HG02610 (cell line): Measurements from ENCODE around the gene GYPA.
"Not testable (repeated sequence)": the region's sequence is repeated elsewhere in the genome, so short reads cannot be mapped to it uniquely, and the experiment has no call there.

ENCODE experiments used
- ATAC-seq: cut with Tn5 transposase; IDR thresholded peaks from one replicate; pipeline ENCODE4 v1.9.1; 2021; ENCODE audit warnings: mild to moderate bottlenecking, moderate library complexity; ENCODE audit not compliant: unreplicated experiment

The GYPA gene

GRCh38 chr4:144129336-144129875, 11.1 kb downstream of the GYPA start:
- ATAC-seq: not testable (repeated sequence)

- not testable (repeated sequence) for ATAC-seq
Measured at GRCh38 chr4:144128709-144129320, 11.7 kb downstream of the GYPA start.

GRCh38 chr4:144125109-144125508, 15.4 kb downstream of the GYPA start:
- ATAC-seq: not testable (repeated sequence)

- ATAC-seq: not testable (repeated sequence)
Measured at GRCh38 chr4:144123982-144124635, 16.4 kb downstream of the GYPA start.

GRCh38 chr4:144123269-144123668, 17.2 kb downstream of the GYPA start:
- ATAC-seq: not testable (repeated sequence)

- ATAC-seq: not testable (repeated sequence)
Measured at GRCh38 chr4:144119752-144120151, 20.8 kb downstream of the GYPA start.

- no peak for ATAC-seq
Measured at GRCh38 chr4:144115519-144115918, 25.0 kb downstream of the GYPA start.

GRCh38 chr4:144113546-144113945, 27.0 kb downstream of the GYPA start:
- no peak for ATAC-seq

- ATAC-seq: no peak
Measured at GRCh38 chr4:144104509-144105130, 35.9 kb downstream of the GYPA start.

- ATAC-seq: not testable (repeated sequence)
Measured at GRCh38 chr4:144097776-144098175, 42.7 kb downstream of the GYPA start.

GRCh38 chr4:144093995-144094394, 46.5 kb downstream of the GYPA start:
- not testable (repeated sequence) for ATAC-seq

- not testable (repeated sequence) for ATAC-seq
Measured at GRCh38 chr4:144091181-144091580, 49.3 kb downstream of the GYPA start.

GRCh38 chr4:144090744-144091143, 49.8 kb downstream of the GYPA start:
- no peak for ATAC-seq

- not testable (repeated sequence) for ATAC-seq
Measured at GRCh38 chr4:144082053-144082452, 58.5 kb downstream of the GYPA start.

GRCh38 chr4:144080135-144080534, 60.4 kb downstream of the GYPA start:
- ATAC-seq: not testable (repeated sequence)

GRCh38 chr4:144078746-144079145, 61.8 kb downstream of the GYPA start:
- ATAC-seq: not testable (repeated sequence)

- ATAC-seq: not testable (repeated sequence)
Measured at GRCh38 chr4:144061556-144061955, 79.0 kb downstream of the GYPA start.

GRCh38 chr4:144060234-144060859, 80.2 kb downstream of the GYPA start:
- not testable (repeated sequence) for ATAC-seq
